Calu3 (cell line): Measurements from ENCODE around the gene UPK3A. TPM values are rescaled to one million over a fixed set of nuclear protein-coding genes. Genes with fewer than 3 reads are reported as not detected.

Experiments used
- BruUV-seq: library from RNA; stranded (reverse); fragments of 400-500 nt; replicated peaks from 2 replicates; lab custom pipeline; 2021; lab: Mats Ljungman, UMichigan
- CTCF ChIA-PET: fragments of 300-600 bp; sonication (Branson Sonifier 250); formaldehyde crosslinking; loops from one replicate; lab custom pipeline; 2022; ENCODE audit warnings: antibody characterized with exemption; lab: Charles Lee
- DNase-seq: peaks from one replicate; pipeline ENCODE4 v3.0.0; 2022
- H3K27ac Mint-ChIP-seq: one replicate; pipeline ENCODE4 v1.8.0; 2022; ENCODE audit warnings: mixed read lengths; ENCODE audit not compliant: unreplicated experiment
- H3K27me3 Mint-ChIP-seq: one replicate; pipeline ENCODE4 v1.8.0; 2022; ENCODE audit warnings: mixed read lengths; ENCODE audit not compliant: unreplicated experiment
- H3K36me3 Mint-ChIP-seq: one replicate; pipeline ENCODE4 v1.8.0; 2022; ENCODE audit warnings: mild to moderate bottlenecking, moderate library complexity, mixed read lengths; ENCODE audit not compliant: insufficient read depth, unreplicated experiment
- H3K4me1 Mint-ChIP-seq: one replicate; pipeline ENCODE4 v1.8.0; 2022; ENCODE audit warnings: mild to moderate bottlenecking, low read depth, mixed read lengths; ENCODE audit not compliant: unreplicated experiment
- H3K4me3 Mint-ChIP-seq: one replicate; pipeline ENCODE4 v1.8.0; 2022; ENCODE audit warnings: mild to moderate bottlenecking, low read depth, moderate library complexity, mixed read lengths; ENCODE audit not compliant: unreplicated experiment
- H3K9me3 Mint-ChIP-seq: one replicate; pipeline ENCODE4 v1.8.0; 2022; ENCODE audit warnings: low read depth, mixed read lengths; ENCODE audit not compliant: unreplicated experiment
- intact Hi-C: fragments of 100-400 bp; cut with micrococcal nuclease; formaldehyde crosslinking; loops from one replicate; pipeline ENCODE4 v1.10.0; 2022; ENCODE audit not compliant: unreplicated experiment
- total RNA-seq: library from RNA; stranded (reverse); gene quantifications from 2 replicates; pipeline ENCODE4 v1.2.3, GENCODE V29; 2022
- TF ChIP-seq, protein P1 (sequence below): fragments of 200-600 bp; IDR thresholded peaks from one replicate; pipeline ENCODE4 v1.8.0; 2022; ENCODE audit warnings: antibody characterized with exemption; ENCODE audit not compliant: unreplicated experiment

UPK3A gene
- total RNA-seq, 1 experiment from 2014 or later, result not detected

DNA sequence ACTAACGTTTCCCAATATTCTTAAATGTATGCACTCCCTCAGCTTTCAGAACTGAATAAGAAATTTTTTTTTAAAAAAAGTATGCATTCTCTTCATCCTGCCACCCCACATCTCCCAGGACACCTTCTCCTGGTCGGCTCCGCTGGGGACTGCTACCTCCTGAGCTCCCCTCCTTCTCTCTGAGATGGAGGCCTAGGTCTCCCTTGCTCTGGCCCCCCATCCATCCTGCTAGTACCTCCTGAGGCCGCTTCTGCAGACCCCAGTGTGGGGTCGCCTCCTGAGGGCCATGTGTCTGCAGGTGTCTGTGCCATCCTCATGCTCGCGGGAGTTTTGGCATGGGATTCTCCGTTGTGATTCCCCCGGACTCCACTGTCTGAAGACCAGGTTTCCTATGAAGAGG, 52.8 kb downstream of the UPK3A start:
- no peaks in the 10 kb centered on the region for H3K27me3 Mint-ChIP-seq
- H3K9me3 Mint-ChIP-seq, result no peaks in the 10 kb centered on the region
- H3K4me1 Mint-ChIP-seq, result no peaks in the 10 kb centered on the region
- intact Hi-C loops, result no loop called here
- CTCF ChIA-PET, result no interaction called here
- BruUV-seq, result no TSS peak
- peaks cover 19% of the 10 kb centered on the region for H3K36me3 Mint-ChIP-seq
- no peak for DNase-seq
- no peak overlapping the region for H3K27ac Mint-ChIP-seq
- TF ChIP-seq, protein P1, sequence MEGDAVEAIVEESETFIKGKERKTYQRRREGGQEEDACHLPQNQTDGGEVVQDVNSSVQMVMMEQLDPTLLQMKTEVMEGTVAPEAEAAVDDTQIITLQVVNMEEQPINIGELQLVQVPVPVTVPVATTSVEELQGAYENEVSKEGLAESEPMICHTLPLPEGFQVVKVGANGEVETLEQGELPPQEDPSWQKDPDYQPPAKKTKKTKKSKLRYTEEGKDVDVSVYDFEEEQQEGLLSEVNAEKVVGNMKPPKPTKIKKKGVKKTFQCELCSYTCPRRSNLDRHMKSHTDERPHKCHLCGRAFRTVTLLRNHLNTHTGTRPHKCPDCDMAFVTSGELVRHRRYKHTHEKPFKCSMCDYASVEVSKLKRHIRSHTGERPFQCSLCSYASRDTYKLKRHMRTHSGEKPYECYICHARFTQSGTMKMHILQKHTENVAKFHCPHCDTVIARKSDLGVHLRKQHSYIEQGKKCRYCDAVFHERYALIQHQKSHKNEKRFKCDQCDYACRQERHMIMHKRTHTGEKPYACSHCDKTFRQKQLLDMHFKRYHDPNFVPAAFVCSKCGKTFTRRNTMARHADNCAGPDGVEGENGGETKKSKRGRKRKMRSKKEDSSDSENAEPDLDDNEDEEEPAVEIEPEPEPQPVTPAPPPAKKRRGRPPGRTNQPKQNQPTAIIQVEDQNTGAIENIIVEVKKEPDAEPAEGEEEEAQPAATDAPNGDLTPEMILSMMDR, result no peak
- no peak overlapping the region for H3K4me3 Mint-ChIP-seq

- Mint-ChIP-seq H3K9me3 (no peaks in the 10 kb centered on the region), H3K27ac (no peak overlapping the region), H3K4me3 (no peak overlapping the region), H3K4me1 (no peaks in the 10 kb centered on the region), H3K27me3 (no peaks in the 10 kb centered on the region), H3K36me3 (peaks cover 19% of the 10 kb centered on the region)
- BruUV-seq, result no TSS peak
- intact Hi-C loops, result no loop called here
- CTCF ChIA-PET, result interaction anchor here (0.8 kb wide), 1 partner anchor 63 kb away, joined by 3 read pairs; no protein-coding TSS in a partner anchor
- TF ChIP-seq, protein P1, result no peak
- no peak for DNase-seq
Observed at GRCh38 chr22:45338795-45339194, 54.0 kb downstream of the UPK3A start.

DNA sequence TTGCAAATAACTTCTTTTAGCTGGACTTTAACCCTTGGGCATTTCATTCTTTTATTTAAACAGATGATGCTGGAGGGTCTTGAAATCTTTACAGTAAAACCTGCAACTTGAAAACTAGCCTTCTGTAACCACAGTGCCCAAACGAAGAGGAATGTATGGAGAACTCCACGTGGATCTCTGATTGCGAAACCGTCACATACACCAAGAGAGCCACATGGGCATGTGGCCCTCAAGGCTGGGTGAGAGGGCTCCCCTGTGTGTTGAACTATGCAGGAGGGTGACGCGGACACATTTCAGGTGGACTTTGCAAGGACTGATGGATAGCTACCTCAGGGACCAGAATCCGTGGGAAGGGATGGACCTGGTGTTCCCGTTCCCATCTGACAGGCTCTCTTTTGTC, 55.6 kb downstream of the UPK3A start:
- Mint-ChIP-seq H3K4me3 (no peak overlapping the region), H3K4me1 (no peaks in the 10 kb centered on the region), H3K27me3 (no peaks in the 10 kb centered on the region), H3K36me3 (peaks cover 19% of the 10 kb centered on the region), H3K9me3 (no peaks in the 10 kb centered on the region), H3K27ac (no peak overlapping the region)
- TF ChIP-seq, protein P1, result no peak
- intact Hi-C loops, result no loop called here
- CTCF ChIA-PET, result no interaction called here
- DNase-seq, result no peak
- no TSS peak for BruUV-seq

DNA sequence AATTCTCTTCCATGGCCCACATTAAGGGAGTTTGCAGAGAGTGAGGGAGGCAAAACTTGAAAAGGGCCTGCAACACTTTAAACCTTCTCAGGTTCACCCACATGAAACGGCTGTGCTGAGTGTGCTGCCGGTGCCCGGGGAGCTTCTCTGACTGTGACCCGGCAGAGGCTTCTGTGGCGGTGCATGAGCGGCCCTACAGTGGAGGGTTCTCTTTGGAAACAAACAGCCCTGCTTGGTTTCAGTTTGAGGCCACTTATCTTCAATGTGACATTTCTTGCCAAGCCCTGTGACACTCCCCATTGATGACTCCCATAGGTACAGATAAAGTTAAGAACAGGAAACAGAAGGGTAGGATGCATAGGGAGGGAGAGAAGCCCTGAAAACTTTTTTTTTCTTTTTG, 56.7 kb downstream of the UPK3A start:
- no peak for DNase-seq
- Mint-ChIP-seq H3K36me3 (peaks cover 19% of the 10 kb centered on the region), H3K4me3 (no peak overlapping the region), H3K9me3 (no peaks in the 10 kb centered on the region), H3K27ac (no peak overlapping the region), H3K27me3 (no peaks in the 10 kb centered on the region), H3K4me1 (no peaks in the 10 kb centered on the region)
- BruUV-seq, result TSS peak; percentile 24
- CTCF ChIA-PET, result no interaction called here
- intact Hi-C loops, result no loop called here
- TF ChIP-seq, protein P1, result no peak
